ENCODE data around the gene WASF3.

Gene WASF3

GRCh38 chr13:26646603-26647002 lies 89.1 kb downstream of the WASF3 start:
- no peaks in the 10 kb centered on the region for H3K27me3 ChIP-seq (replicated peaks; ENCODE audit: insufficient read depth, low read length)
- H3K9ac ChIP-seq (ENCODE audit: low read length), result no peak overlapping the region
- no peaks in the 10 kb centered on the region for H3K9me3 ChIP-seq (replicated peaks; ENCODE audit: insufficient read depth, low read length)
- H3K79me2 ChIP-seq (ENCODE audit: low read length), result no peaks in the 10 kb centered on the region
- no peak overlapping the region for H2AFZ ChIP-seq (ENCODE audit: low read length)
- no peaks in the 10 kb centered on the region for H3F3A ChIP-seq (ENCODE audit: insufficient read depth, low read length)
- H3K27ac ChIP-seq (ENCODE audit: low read length), result no peak overlapping the region
- no peak overlapping the region for H3K4me3 ChIP-seq (ENCODE audit: low read length)
- no peak overlapping the region for H3K4me2 ChIP-seq (ENCODE audit: low read depth, low read length)
- TF ChIP-seq EZH2 (optimal IDR thresholded peaks at IDR 0.05; ENCODE audit: low read depth, low read length), result no peak
- no peak for TF ChIP-seq CTCF (IDR thresholded peaks at IDR 0.05; ENCODE audit: low read length)
- TF ChIP-seq EZH2phosphoT487 (IDR thresholded peaks at IDR 0.05; ENCODE audit: low read length), result no peak
- no peaks in the 10 kb centered on the region for H3K4me1 ChIP-seq (ENCODE audit: low read length)
- no peaks in the 10 kb centered on the region for H3K36me3 ChIP-seq (replicated peaks; ENCODE audit: insufficient read depth, low read length)
- no peak for DNase-seq
- no peaks in the 10 kb centered on the region for H4K20me1 ChIP-seq (ENCODE audit: insufficient read depth, low read length)
- no peaks in the 10 kb centered on the region for H3K9me2 ChIP-seq (replicated peaks; ENCODE audit: insufficient read depth, low read length)

GRCh38 chr13:26651234-26651633 lies 93.8 kb downstream of the WASF3 start:
- no peak for DNase-seq
- no peak overlapping the region for H3K4me2 ChIP-seq (ENCODE audit: low read depth, low read length)
- H3K9me3 ChIP-seq (replicated peaks; ENCODE audit: insufficient read depth, low read length), result no peaks in the 10 kb centered on the region
- no peak for TF ChIP-seq CTCF (IDR thresholded peaks at IDR 0.05; ENCODE audit: low read length)
- TF ChIP-seq EZH2 (optimal IDR thresholded peaks at IDR 0.05; ENCODE audit: low read depth, low read length), result no peak
- no peak for TF ChIP-seq EZH2phosphoT487 (IDR thresholded peaks at IDR 0.05; ENCODE audit: low read length)
- no peaks in the 10 kb centered on the region for H3K9me2 ChIP-seq (replicated peaks; ENCODE audit: insufficient read depth, low read length)
- no peak overlapping the region for H2AFZ ChIP-seq (ENCODE audit: low read length)
- no peak overlapping the region for H3K4me3 ChIP-seq (ENCODE audit: low read length)
- no peaks in the 10 kb centered on the region for H3F3A ChIP-seq (ENCODE audit: insufficient read depth, low read length)
- no peaks in the 10 kb centered on the region for H3K4me1 ChIP-seq (ENCODE audit: low read length)
- no peaks in the 10 kb centered on the region for H3K36me3 ChIP-seq (replicated peaks; ENCODE audit: insufficient read depth, low read length)
- H4K20me1 ChIP-seq (ENCODE audit: insufficient read depth, low read length), result no peaks in the 10 kb centered on the region
- no peaks in the 10 kb centered on the region for H3K27me3 ChIP-seq (replicated peaks; ENCODE audit: insufficient read depth, low read length)
- H3K79me2 ChIP-seq (ENCODE audit: low read length), result no peaks in the 10 kb centered on the region
- no peak overlapping the region for H3K27ac ChIP-seq (ENCODE audit: low read length)
- no peak overlapping the region for H3K9ac ChIP-seq (ENCODE audit: low read length)

- Histone ChIP-seq H3K79me2 (ENCODE audit: low read length) (no peaks in the 10 kb centered on the region), H2AFZ (ENCODE audit: low read length) (no peak overlapping the region), H3K4me2 (ENCODE audit: low read depth, low read length) (no peak overlapping the region), H3K4me1 (ENCODE audit: low read length) (no peaks in the 10 kb centered on the region), H3K4me3 (ENCODE audit: low read length) (no peak overlapping the region), H3K27ac (ENCODE audit: low read length) (no peak overlapping the region), H3K36me3 (replicated peaks; ENCODE audit: insufficient read depth, low read length) (no peaks in the 10 kb centered on the region), H3F3A (ENCODE audit: insufficient read depth, low read length) (no peaks in the 10 kb centered on the region), H4K20me1 (ENCODE audit: insufficient read depth, low read length) (no peaks in the 10 kb centered on the region), H3K27me3 (replicated peaks; ENCODE audit: insufficient read depth, low read length) (no peaks in the 10 kb centered on the region), H3K9ac (ENCODE audit: low read length) (no peak overlapping the region), H3K9me2 (replicated peaks; ENCODE audit: insufficient read depth, low read length) (no peaks in the 10 kb centered on the region), H3K9me3 (replicated peaks; ENCODE audit: insufficient read depth, low read length) (no peaks in the 10 kb centered on the region)
- TF ChIP-seq CTCF (IDR thresholded peaks at IDR 0.05; ENCODE audit: low read length), result no peak
- no peak for TF ChIP-seq EZH2 (optimal IDR thresholded peaks at IDR 0.05; ENCODE audit: low read depth, low read length)
- TF ChIP-seq EZH2phosphoT487 (IDR thresholded peaks at IDR 0.05; ENCODE audit: low read length), result no peak
- DNase-seq, result no peak
Observed at GRCh38 chr13:26653310-26653709, 95.8 kb downstream of the WASF3 start.
